GM21390 (cell line): ENCODE measurements around the gene SLC47A2.
"Not testable (repeated sequence)": the region's sequence is repeated elsewhere in the genome, so short reads cannot be mapped to it uniquely, and the experiment has no call there.

Experiments
- ATAC-seq: cut with Tn5 transposase; IDR thresholded peaks from one replicate; pipeline ENCODE4 v1.9.1; 2021; ENCODE audit not compliant: unreplicated experiment

Gene SLC47A2

GRCh38 chr17:19672009-19672750 lies 44.2 kb downstream of the SLC47A2 start:
- no peak for ATAC-seq

DNA sequence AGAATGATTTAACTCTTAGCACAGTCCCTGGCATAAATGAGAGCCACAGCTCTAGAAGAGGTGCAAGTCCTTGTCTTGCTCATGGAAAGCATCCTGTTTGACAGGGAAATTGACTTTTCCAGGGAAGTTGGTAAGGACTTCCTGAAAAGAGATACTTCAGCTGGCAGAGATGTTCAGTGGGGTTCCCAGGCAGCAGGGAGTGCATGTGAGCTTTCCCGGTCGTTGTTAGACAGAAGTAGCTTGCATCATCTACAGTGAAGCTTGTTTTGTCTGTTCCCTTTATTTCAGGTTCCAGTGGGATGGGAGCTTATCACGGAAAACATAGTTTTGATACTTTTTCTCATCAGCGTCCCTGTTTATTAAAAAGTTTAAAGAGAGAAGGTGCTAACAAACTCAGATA lies 45.0 kb downstream of the SLC47A2 start:
- no peak for ATAC-seq

DNA sequence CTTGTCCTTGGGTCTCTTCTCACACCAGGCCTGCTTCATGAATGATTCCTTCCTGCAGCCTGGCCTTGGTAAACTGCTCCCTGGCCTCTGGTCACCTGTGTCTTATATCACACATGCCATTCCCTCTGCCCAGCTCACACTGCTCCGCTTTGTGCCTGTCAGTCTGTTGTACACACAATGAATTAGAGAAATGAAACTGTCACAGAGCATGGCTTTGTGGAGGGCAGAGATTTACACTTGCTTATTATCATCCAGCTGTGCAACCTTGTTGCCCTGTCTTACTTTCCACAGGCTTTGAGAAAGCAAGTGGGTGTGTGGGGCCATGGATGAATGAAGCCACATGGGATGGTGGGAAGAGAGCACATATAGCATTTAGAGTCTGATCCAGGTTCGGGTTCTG lies 45.5 kb downstream of the SLC47A2 start:
- no peak for ATAC-seq

- ATAC-seq, result not testable (repeated sequence)
These were observed 46.7 kb downstream of the SLC47A2 start for GRCh38 chr17:19669680-19670079.

- ATAC-seq, result no peak
These were observed 51.6 kb downstream of the SLC47A2 start for GRCh38 chr17:19664821-19665181.

- no peak for ATAC-seq
These were observed 52.1 kb downstream of the SLC47A2 start for GRCh38 chr17:19664136-19664820.

- no peak for ATAC-seq
These were observed 53.3 kb downstream of the SLC47A2 start for GRCh38 chr17:19663097-19663496.

- no peak for ATAC-seq
These were observed 55.3 kb downstream of the SLC47A2 start for GRCh38 chr17:19661121-19661520.

GRCh38 chr17:19660219-19660870 lies 56.0 kb downstream of the SLC47A2 start:
- ATAC-seq, result no peak

DNA sequence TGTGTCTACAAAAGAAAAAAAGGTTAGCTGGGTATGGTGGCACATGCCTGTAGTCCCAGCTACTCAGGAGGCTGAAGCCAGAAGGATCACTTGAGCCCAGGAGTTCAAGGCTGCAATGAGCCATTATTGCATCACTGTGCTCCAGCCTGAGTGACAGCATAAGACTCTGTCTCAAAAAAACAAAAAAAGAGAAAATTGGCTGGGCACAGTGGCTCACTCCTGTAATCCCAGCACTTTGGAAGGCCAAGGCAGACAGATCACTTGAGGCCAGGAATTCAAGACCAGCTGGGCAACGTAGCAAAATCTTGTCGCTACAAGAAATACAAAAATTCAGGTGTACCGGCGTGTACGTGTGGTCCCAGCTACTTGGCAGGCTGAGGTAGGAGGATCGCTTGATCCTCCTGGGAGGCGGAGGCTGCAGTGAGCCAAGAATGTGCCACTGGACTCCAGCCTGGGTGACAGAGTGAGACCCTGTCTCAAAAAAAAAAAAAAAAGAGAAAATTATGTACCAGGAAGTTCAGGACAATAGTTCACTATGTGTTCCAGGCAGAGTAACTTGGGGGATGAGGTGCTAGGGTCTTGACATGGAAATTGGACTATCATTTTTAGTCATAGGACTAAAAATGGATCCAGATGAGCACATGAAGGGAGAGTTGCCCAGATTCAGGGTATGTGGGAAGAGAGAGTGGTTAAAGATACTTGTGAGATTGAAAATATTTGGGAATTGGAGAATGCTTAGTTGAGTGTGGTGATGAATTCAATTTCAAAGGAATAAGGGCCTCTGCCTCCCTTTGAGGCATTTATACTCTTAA lies 56.8 kb downstream of the SLC47A2 start:
- no peak for ATAC-seq

DNA sequence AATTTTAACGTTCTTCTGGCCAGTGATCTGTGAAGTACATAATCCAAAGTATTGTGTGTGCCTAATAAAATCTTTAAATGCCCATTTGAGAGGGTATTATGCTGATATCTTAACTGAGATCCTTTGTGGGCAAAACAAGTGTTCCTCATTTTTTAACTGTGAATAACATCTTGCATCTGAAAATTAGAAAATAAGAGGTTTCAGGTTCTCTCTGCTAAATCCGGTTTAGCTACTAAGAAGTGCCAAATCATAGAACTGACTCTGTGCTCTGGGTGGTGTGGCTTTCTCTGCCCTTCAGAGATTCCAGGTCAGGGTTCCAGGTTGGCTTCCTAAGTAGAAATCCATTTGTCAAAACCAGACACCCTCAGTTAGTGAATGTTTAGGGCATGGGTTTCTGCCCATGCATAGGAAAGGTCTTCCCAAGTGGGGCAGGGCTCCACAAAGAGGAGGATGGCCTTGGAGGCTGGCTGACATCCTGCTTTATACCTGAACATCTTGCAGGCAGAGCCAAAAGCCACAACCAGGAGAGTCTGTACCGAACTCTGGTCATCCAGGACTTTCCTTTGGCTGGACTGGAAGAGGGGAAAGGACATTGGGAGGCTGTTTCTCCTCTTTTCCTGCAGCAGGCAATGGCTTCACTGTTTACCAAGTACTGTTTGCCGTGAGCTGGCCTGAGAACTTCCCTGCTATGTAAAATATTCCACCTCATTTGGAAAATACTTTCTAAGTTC lies 59.4 kb downstream of the SLC47A2 start:
- no peak for ATAC-seq

DNA sequence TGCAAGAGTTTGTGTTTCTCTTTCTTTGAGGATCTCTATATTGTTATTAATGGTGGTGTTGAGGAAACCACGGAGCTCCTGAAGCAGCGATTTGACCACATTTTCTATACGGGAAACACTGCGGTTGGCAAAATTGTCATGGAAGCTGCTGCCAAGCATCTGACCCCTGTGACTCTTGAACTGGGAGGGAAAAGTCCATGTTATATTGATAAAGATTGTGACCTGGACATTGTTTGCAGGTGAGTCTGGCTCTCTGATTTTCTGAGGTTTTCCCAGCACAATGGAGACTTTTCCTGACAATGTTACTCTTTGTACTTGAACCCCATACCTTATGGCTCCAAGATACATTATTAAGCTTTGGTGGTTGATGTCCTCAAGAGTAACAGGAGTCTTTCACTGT lies 60.0 kb downstream of the SLC47A2 start:
- ATAC-seq, result no peak

DNA sequence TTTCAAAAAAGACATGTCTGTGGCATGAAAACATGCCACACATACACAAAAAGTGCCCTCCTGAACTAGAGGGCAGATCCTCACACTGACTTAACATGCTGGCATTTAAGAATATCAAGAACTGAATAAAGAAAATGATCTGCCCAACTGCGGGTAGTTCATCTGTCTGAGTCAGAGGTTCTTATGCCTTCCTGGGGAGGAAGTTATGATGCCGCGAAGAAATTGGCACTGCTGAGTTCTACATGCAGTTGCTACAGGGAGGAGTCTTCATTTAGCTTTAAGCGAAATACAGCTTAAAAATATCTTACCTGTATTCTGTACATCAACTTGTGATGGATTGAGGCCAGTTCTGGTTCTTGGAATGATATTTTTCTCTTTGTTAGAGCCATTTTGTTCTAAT lies 61.5 kb downstream of the SLC47A2 start:
- ATAC-seq, result no peak

DNA sequence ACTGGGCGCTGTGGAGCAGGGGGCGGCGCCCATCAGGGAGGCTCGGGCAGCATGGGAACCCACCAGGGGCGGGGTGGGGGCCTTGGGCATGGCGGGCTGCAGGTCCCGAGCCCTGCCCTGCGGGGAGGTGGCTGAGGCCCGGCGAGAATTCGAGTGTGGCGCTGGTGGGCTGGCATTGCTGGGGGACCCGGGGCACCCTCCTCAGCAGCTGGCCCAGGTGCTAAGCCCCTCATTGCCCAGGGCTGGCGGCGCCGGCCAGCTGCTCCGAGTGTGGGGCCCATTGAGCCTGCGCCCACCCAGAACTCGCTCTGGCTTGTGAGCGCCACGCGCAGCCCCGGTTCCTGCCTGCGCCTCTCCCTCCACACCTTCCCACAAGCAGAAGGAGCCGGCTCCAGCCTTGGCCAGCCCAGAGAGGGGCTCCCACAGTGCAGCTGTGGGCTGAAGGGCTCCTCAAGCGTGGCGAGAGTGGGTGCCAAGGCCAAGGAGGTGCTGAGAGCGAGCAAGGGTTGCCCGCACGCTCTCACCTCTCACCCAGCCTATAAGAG lies 62.0 kb downstream of the SLC47A2 start:
- ATAC-seq, result no peak

GRCh38 chr17:19652595-19652994 lies 63.8 kb downstream of the SLC47A2 start:
- no peak for ATAC-seq

DNA sequence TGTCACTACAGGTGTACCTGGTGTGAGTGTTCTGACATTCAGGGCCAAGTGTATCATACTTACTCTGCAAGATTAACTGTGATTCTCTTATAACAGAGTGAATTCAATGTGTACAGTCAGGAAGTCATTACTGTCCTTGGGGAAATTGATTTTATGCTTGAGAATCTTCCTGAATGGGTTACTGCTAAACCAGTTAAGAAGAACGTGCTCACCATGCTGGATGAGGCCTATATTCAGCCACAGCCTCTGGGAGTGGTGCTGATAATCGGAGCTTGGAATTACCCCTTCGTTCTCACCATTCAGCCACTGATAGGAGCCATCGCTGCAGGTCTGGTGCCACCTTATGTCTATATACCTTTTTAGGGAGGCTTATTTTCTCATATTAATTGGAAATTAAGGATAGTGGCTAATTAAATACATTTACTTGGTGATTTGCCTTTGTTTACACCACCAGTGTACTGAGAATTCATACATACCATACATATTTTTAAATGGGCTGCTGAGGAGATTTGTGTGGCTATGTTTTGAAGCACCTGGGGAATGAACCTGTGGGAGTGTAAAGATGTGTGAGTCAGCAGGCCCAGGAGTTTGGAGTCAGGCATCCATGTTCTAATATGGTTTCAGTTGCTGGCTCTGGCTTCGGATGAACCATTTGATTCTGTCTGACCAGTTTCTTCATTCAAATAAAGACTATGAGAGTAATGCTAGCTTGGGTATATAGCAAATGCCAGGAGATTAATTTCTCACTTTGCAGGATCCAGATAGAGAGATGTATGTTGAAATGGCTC lies 64.7 kb downstream of the SLC47A2 start:
- ATAC-seq, result no peak

DNA sequence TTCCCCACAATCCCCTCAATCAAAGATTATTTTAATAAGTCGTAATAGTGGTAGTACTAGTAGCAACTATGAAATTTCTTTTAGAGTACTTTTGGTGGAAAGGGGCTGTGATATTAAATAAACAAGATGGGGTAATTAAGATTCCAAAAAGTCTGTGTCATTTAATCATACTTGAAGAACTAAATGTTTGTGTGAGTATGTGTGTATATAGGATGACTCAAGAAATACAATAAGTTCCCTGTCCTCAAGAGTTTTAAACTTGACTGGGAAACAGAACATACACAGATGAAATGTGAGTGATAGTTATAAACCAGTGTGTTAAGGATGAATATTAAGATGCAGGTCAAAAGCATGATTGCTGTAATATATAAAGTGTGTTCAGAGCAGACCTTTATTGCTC lies 65.6 kb downstream of the SLC47A2 start:
- no peak for ATAC-seq

GRCh38 chr17:19649274-19649541 lies 67.2 kb downstream of the SLC47A2 start:
- no peak for ATAC-seq

- ATAC-seq, result peak; percentile 92
These were observed 67.7 kb downstream of the SLC47A2 start, which contains the start of gene ALDH3A2 for GRCh38 chr17:19648475-19649273. Gene ALDH3A2 (plus strand): TSS chr17:19648751. CDS start chr17:19648972, 221 bp downstream.
